ENCODE measurements around the gene INO80.
"Not testable (repeated sequence)": the region's sequence is repeated elsewhere in the genome, so short reads cannot be mapped to it uniquely, and the experiment has no call there.

The INO80 gene

DNA sequence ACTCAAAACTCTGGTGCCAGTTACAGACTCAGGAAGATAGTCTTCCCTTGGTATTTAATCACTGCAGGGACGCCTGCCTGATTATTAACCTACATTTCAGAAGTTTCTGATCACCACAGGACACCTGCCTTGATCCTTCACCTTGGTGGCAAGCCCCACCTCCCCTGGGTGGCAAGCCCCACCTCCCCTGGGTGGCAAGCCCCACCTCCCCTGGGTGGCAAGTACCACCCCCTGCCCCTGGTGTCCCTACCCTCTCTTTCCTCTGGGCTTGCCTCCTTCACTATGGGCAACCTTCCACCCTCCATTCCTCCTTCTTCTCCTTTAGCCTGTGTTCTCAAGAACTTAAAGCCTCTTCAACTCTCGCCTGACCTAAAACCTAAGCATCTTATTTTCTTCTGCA is 16.0 kb upstream of the INO80 start:
- H3K9ac ChIP-seq (ENCODE audit: low read depth, low read length); H3K36me3 ChIP-seq (ENCODE audit: insufficient read depth, low read length); H3K9me3 ChIP-seq (ENCODE audit: control insufficient read depth, insufficient read depth, low read length); H3K4me1 ChIP-seq (ENCODE audit: insufficient read depth, low read length): not testable (repeated sequence)

DNA sequence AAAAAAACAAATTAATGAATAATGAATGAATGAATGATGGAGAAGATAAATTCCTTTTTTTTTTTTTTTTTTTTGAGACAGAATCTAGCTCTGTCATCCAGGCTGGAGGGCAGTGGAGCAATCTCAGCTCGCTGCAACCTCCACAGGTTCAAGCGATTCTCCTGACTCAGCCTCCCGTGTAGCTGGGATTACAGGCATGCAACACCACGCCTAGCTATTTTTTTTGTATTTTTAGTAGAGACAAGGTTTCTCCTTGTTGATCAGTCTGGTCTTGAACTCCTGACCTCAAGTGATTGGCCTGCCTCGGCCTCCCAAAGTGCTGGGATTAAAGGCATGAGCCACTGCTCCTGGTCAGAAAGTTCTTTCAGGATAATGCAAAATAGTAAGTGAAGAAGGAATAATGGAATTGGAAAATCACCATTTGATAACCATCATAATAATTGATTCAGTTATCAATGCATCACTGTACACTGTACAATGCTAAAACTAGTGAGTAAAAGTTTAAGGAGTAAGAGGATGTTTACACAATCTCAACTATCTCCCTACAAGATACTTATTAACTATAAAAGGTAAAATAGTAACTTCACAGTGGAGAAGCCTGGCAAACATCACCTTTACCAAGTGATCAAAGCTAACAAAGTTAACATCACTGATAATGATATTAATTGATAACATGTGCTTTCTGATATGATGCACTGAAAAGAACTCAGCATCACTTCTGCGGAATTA is 12.3 kb upstream of the INO80 start:
- H3K36me3 ChIP-seq (ENCODE audit: insufficient read depth, low read length): no peaks in the 10 kb centered on the region
- no peaks in the 10 kb centered on the region for H3K9me3 ChIP-seq (ENCODE audit: control insufficient read depth, insufficient read depth, low read length)
- H3K4me1 ChIP-seq (ENCODE audit: insufficient read depth, low read length): no peaks in the 10 kb centered on the region
- H3K9ac ChIP-seq (ENCODE audit: low read depth, low read length): no peak overlapping the region

GRCh38 chr15:41125931-41126642 is 10.0 kb upstream of the INO80 start:
- Histone ChIP-seq H3K4me1 (ENCODE audit: insufficient read depth, low read length) (no peaks in the 10 kb centered on the region), H3K36me3 (ENCODE audit: insufficient read depth, low read length) (no peaks in the 10 kb centered on the region), H3K9ac (ENCODE audit: low read depth, low read length) (no peak overlapping the region), H3K9me3 (ENCODE audit: control insufficient read depth, insufficient read depth, low read length) (no peaks in the 10 kb centered on the region)

GRCh38 chr15:41125063-41125669 is 9.1 kb upstream of the INO80 start:
- no peaks in the 10 kb centered on the region for H3K36me3 ChIP-seq (ENCODE audit: insufficient read depth, low read length)
- no peak overlapping the region for H3K9ac ChIP-seq (ENCODE audit: low read depth, low read length)
- no peaks in the 10 kb centered on the region for H3K4me1 ChIP-seq (ENCODE audit: insufficient read depth, low read length)
- no peaks in the 10 kb centered on the region for H3K9me3 ChIP-seq (ENCODE audit: control insufficient read depth, insufficient read depth, low read length)

DNA sequence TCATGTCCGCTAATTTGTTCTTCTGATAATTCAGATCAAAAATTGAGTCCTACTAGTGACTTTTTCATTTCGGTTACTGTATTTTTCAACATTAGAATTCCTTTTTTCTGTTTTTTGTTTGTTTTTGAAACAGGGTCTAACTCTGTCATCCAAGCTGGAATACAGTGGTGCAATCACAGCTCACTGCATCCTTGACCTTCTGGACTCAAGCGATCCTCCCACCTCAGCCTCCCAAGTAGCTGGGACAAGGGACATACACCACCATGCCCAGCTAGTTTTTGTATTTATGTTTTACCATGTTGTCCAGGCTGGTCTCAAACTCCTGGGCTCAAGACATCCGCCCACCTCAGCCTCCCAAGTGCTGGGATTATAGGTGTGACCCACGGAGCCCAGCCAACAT is 8.0 kb upstream of the INO80 start:
- H3K9ac ChIP-seq (ENCODE audit: low read depth, low read length): no peak overlapping the region
- H3K9me3 ChIP-seq (ENCODE audit: control insufficient read depth, insufficient read depth, low read length): no peaks in the 10 kb centered on the region
- H3K36me3 ChIP-seq (ENCODE audit: insufficient read depth, low read length): no peaks in the 10 kb centered on the region
- H3K4me1 ChIP-seq (ENCODE audit: insufficient read depth, low read length): no peaks in the 10 kb centered on the region

GRCh38 chr15:41122849-41123248 is 6.8 kb upstream of the INO80 start:
- H3K36me3 ChIP-seq (ENCODE audit: insufficient read depth, low read length): no peaks in the 10 kb centered on the region
- no peaks in the 10 kb centered on the region for H3K9me3 ChIP-seq (ENCODE audit: control insufficient read depth, insufficient read depth, low read length)
- no peaks in the 10 kb centered on the region for H3K4me1 ChIP-seq (ENCODE audit: insufficient read depth, low read length)
- H3K9ac ChIP-seq (ENCODE audit: low read depth, low read length): no peak overlapping the region

DNA sequence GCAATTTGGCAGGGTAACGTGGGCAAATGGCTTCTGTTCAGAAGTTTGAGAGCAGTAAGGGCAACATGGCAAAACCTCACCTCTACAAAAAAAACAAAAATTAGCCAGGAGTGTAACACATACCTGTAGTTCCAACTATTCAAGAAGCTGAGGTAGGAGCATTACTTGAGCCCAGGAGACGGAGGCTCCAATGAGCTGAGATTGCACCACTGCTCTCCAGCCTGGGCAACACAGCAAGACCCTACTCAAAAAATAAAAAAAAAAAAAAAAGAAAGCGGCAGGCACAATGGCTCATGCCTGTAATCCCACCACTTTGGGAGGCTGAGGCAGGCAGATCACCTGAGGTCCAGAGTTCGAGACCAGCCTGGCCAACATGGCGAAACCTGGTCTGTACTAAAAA is 5.9 kb upstream of the INO80 start:
- H3K9me3 ChIP-seq (ENCODE audit: control insufficient read depth, insufficient read depth, low read length): no peaks in the 10 kb centered on the region
- no peaks in the 10 kb centered on the region for H3K36me3 ChIP-seq (ENCODE audit: insufficient read depth, low read length)
- H3K9ac ChIP-seq (ENCODE audit: low read depth, low read length): no peak overlapping the region
- H3K4me1 ChIP-seq (ENCODE audit: insufficient read depth, low read length): 0 out of 2 replicates have a peak, but pooled peaks cover 1% of the 10 kb centered on the region

DNA sequence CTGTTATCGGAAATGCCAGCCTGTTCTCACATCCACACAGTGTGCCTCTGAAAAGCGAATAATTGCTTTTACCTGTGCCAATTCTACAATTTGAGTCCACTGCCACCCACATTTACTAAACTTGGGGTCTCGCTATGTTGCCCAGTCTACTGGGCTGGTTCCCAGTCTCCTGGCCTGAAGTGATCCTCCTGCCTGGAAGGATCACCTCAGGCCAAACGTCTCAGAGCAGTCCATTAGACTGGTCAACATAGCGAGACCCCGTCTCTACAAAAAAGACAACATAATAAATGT is 827 bp upstream of the INO80 start:
- Histone ChIP-seq H3K9me3 (ENCODE audit: control insufficient read depth, insufficient read depth, low read length) (no peaks in the 10 kb centered on the region), H3K9ac (ENCODE audit: low read depth, low read length) (peak overlapping the region; percentile 97), H3K36me3 (ENCODE audit: insufficient read depth, low read length) (no peaks in the 10 kb centered on the region)

GRCh38 chr15:41115652-41116115 is 396 bp downstream of the INO80 start:
- Histone ChIP-seq H3K9ac (ENCODE audit: low read depth, low read length) (peak overlapping the region; percentile 97), H3K4me1 (ENCODE audit: insufficient read depth, low read length) (0 out of 2 replicates have a peak, but pooled peaks cover 3% of the 10 kb centered on the region), H3K36me3 (ENCODE audit: insufficient read depth, low read length) (no peaks in the 10 kb centered on the region), H3K9me3 (ENCODE audit: control insufficient read depth, insufficient read depth, low read length) (no peaks in the 10 kb centered on the region)

More for the DNA sequence above, 827 bp upstream of the INO80 start:
- 0 out of 2 replicates have a peak, but pooled peaks cover 3% of the 10 kb centered on the region for H3K4me1 ChIP-seq (ENCODE audit: insufficient read depth, low read length)

DNA sequence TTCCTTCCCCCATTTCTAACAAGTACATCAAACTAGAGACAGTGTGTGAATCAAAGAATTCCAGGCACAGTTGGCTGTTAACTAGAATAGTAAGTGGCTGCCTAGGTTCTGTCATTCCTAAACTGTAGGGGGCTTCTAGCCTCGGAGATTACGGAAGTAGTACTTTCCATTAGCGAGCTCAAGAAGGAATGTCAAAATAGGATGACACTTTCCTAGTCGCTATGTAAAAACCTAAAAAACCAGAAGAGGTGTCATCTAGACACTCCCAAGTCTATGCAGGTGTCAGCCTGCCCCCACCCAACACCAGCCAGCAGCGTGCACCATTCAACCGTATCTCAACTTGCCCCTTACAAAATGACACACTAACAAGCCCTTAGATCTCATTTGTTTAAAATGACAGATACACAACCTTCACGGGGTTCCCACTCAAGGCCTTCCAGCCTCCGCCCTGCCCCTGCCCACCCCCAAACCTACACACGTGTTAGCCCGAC is 874 bp downstream of the INO80 start:
- 0 out of 2 replicates have a peak, but pooled peaks cover 3% of the 10 kb centered on the region for H3K4me1 ChIP-seq (ENCODE audit: insufficient read depth, low read length)
- H3K9ac ChIP-seq (ENCODE audit: low read depth, low read length): peak overlapping the region; percentile 97
- H3K36me3 ChIP-seq (ENCODE audit: insufficient read depth, low read length): no peaks in the 10 kb centered on the region
- H3K9me3 ChIP-seq (ENCODE audit: control insufficient read depth, insufficient read depth, low read length): no peaks in the 10 kb centered on the region

DNA sequence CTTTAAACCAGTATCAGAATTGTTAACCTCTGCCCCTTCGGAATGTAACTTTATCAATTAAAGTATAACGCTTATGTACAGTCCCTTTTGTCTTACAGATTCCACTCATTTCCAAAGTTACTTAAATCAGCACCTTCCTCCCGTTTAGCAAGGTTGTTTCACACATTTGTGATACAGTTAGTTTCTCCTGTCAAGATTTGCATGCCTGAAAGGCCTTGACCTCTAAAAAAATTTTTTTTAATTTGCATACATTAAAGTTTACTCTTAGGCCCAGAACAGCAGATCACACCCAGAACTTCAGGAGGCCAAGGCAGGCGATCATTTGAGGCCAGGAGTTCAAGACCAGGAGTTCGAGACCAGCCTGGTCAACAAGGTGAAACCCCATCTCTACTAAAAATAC is 9.1 kb downstream of the INO80 start:
- Histone ChIP-seq H3K36me3 (ENCODE audit: insufficient read depth, low read length) (no peaks in the 10 kb centered on the region; the same call in 1 of the 2 replicates), H3K9ac (ENCODE audit: low read depth, low read length) (no peak overlapping the region), H3K4me1 (ENCODE audit: insufficient read depth, low read length) (no peaks in the 10 kb centered on the region), H3K9me3 (ENCODE audit: control insufficient read depth, insufficient read depth, low read length) (no peaks in the 10 kb centered on the region)

DNA sequence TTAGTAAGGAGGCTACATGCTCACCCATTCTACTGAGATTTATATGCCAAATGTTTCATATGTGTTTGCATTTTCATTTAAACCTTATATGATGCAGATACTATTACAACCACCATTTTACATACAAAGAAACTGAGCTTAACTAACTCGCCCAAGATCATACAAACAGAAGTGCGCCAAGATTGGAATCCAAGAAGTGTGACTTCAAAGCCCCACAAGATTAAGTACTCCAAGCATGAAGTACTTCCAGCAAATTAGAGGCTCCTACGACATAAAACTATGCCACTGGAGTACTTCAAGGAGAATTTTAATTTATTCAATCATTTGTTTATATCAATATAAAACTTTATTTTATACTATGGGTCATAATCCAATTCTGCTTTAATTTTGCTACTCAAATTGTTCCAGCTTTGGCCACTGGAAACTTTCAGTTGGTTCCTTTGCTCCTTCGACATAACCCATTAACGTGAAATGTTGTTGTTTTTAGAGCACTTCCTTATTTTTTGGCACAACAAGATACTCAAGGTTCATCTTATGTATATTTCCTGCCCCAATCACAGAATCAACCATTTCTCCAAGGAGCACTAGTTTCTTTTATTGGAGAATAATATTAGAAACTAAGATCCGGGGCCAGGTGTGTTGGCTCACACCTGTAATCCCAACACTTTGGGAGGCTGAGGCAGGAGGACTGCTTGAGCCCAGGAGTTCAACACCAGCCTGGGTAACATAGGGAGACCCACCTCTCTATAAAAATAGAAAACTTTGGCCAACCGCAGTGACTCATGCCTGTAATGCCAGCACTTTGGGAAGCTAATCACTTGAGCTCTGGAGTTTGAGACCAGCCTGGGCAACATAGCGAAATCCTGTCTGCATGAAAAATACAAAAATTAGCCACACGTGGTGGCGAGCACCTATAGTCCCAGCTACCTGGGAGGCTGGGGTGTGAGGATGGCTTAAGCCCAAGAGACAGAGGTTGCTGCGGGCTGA is 10.4 kb downstream of the INO80 start:
- Histone ChIP-seq H3K4me1 (ENCODE audit: insufficient read depth, low read length) (no peaks in the 10 kb centered on the region), H3K9me3 (ENCODE audit: control insufficient read depth, insufficient read depth, low read length) (no peaks in the 10 kb centered on the region), H3K9ac (ENCODE audit: low read depth, low read length) (no peak overlapping the region), H3K36me3 (ENCODE audit: insufficient read depth, low read length) (no peaks in the 10 kb centered on the region; the same call in 1 of the 2 replicates)

- Histone ChIP-seq H3K36me3 (ENCODE audit: insufficient read depth, low read length) (no peaks in the 10 kb centered on the region; the same call in 1 of the 2 replicates), H3K9ac (ENCODE audit: low read depth, low read length) (no peak overlapping the region), H3K4me1 (ENCODE audit: insufficient read depth, low read length) (no peaks in the 10 kb centered on the region), H3K9me3 (ENCODE audit: control insufficient read depth, insufficient read depth, low read length) (no peaks in the 10 kb centered on the region)
Measured at GRCh38 chr15:41104234-41104633, 11.8 kb downstream of the INO80 start.

- Histone ChIP-seq H3K9ac (ENCODE audit: low read depth, low read length) (no peak overlapping the region), H3K4me1 (ENCODE audit: insufficient read depth, low read length) (no peaks in the 10 kb centered on the region), H3K9me3 (ENCODE audit: control insufficient read depth, insufficient read depth, low read length) (no peaks in the 10 kb centered on the region), H3K36me3 (ENCODE audit: insufficient read depth, low read length) (no peaks in the 10 kb centered on the region; the same call in 1 of the 2 replicates)
Measured at GRCh38 chr15:41102854-41103253, 13.2 kb downstream of the INO80 start.

All from ES-I3 (cell line).